ENCODE results near the gene HOXA9. TPM values are rescaled to one million over a fixed set of nuclear protein-coding genes. Genes with fewer than 3 reads are reported as not detected.
A peak's percentile ranks its signal among the peaks of the same experiment; 100 is the strongest.

HOXA9 gene
- total RNA-seq, 6 donors from 2014 or later, result 0.30 to 6.1 (median 0.49) TPM; not detected in 1

GRCh38 chr7:27153526-27153925, 11.8 kb downstream of the HOXA9 start:
- DNase-seq, result peak in 1 of 2 donors; percentile 10
- H3K27me3 ChIP-seq, result peaks cover 0 to 79% (median 44%) of the 10 kb centered on the region in 4 donors
- TF ChIP-seq EP300 (IDR thresholded peaks at IDR 0.05), result no peak
- TF ChIP-seq POLR2A (IDR thresholded peaks at IDR 0.05), result no peak
- TF ChIP-seq CTCF (IDR thresholded peaks at IDR 0.05), result no peak
- no peak for TF ChIP-seq POLR2AphosphoS5 (IDR thresholded peaks at IDR 0.05)

GRCh38 chr7:27152816-27153442, 12.4 kb downstream of the HOXA9 start:
- TF ChIP-seq POLR2A (IDR thresholded peaks at IDR 0.05) (no peak), POLR2AphosphoS5 (IDR thresholded peaks at IDR 0.05) (no peak), CTCF (IDR thresholded peaks at IDR 0.05) (no peak), EP300 (IDR thresholded peaks at IDR 0.05) (no peak)
- Histone ChIP-seq H3K27me3 (peaks cover 0 to 80% (median 44%) of the 10 kb centered on the region in 4 donors), H3K9me3 (no peaks in the 10 kb centered on the region), H3K4me1 (peaks cover 38 to 60% (median 52%) of the 10 kb centered on the region in 4 donors), H3K27ac (peak overlapping the region; percentile 84 to 95 (median 88)), H3K36me3 (no peaks in the 10 kb centered on the region), H3K4me3 (peak overlapping the region in 2 of 4 donors; percentile 62 to 74)
- ATAC-seq (ENCODE audit: low FRiP score in 2 of 2), result no peak
- DNase-seq, result peak; percentile 19 to 56
- 21 to 63% methylated on average over 8 to 21 of the region's 22 CpGs for WGBS, 2 donors

More at GRCh38 chr7:27153526-27153925, 11.8 kb downstream of the HOXA9 start:
- no peaks in the 10 kb centered on the region for H3K36me3 ChIP-seq
- no peaks in the 10 kb centered on the region for H3K9me3 ChIP-seq
- WGBS, 2 donors, result 67 to 71% methylated on average over 3 of the region's 3 CpGs
- H3K27ac ChIP-seq, result no peak overlapping the region
- ATAC-seq (ENCODE audit: low FRiP score in 2 of 2), result no peak
- no peak overlapping the region for H3K4me3 ChIP-seq
- peaks cover 35 to 56% (median 48%) of the 10 kb centered on the region in 4 donors for H3K4me1 ChIP-seq

GRCh38 chr7:27151931-27152815, 13.2 kb downstream of the HOXA9 start, which contains the start of gene HOXA3:
Gene HOXA3 (minus strand): TSS chr7:27152583. CDS start chr7:27110640, 41,943 bp downstream.
- DNase-seq, result peak in 1 of 2 donors; percentile 86
- no peaks in the 10 kb centered on the region for H3K9me3 ChIP-seq
- ATAC-seq (ENCODE audit: low FRiP score in 2 of 2), result no peak
- H3K4me3 ChIP-seq, result peak within 1 kb of the TSS; percentile 10 to 74 (median 46)
- H3K36me3 ChIP-seq, result no peaks in the 10 kb centered on the region
- peaks cover 0 to 80% (median 43%) of the 10 kb centered on the region in 4 donors for H3K27me3 ChIP-seq
- H3K27ac ChIP-seq, result peak within 1 kb of the TSS; percentile 84 to 95 (median 88)
- peaks cover 46 to 68% (median 56%) of the 10 kb centered on the region in 4 donors for H3K4me1 ChIP-seq
- WGBS, 2 donors, result 11 to 23% methylated on average over 46 to 52 of the region's 53 CpGs
- TF ChIP-seq POLR2AphosphoS5 (IDR thresholded peaks at IDR 0.05) (no peak), CTCF (IDR thresholded peaks at IDR 0.05) (no peak), POLR2A (IDR thresholded peaks at IDR 0.05) (peak in 1 of 4 donors; percentile 17), EP300 (IDR thresholded peaks at IDR 0.05) (no peak)

GRCh38 chr7:27151341-27151930, 13.9 kb downstream of the HOXA9 start:
- peak overlapping the region; percentile 84 to 95 (median 88) for H3K27ac ChIP-seq
- H3K9me3 ChIP-seq, result no peaks in the 10 kb centered on the region
- 11% methylated on average over 19 to 27 of the region's 27 CpGs for WGBS, 2 donors
- peaks cover 44 to 61% (median 52%) of the 10 kb centered on the region in 4 donors for H3K4me1 ChIP-seq
- peak overlapping the region; percentile 10 to 74 (median 46) for H3K4me3 ChIP-seq
- DNase-seq (no peak), ATAC-seq (ENCODE audit: low FRiP score in 2 of 2) (no peak)
- H3K36me3 ChIP-seq, result no peaks in the 10 kb centered on the region
- TF ChIP-seq CTCF (IDR thresholded peaks at IDR 0.05), result no peak
- no peak for TF ChIP-seq POLR2AphosphoS5 (IDR thresholded peaks at IDR 0.05)
- no peak for TF ChIP-seq POLR2A (IDR thresholded peaks at IDR 0.05)
- TF ChIP-seq EP300 (IDR thresholded peaks at IDR 0.05), result no peak
- peaks cover 0 to 74% (median 40%) of the 10 kb centered on the region in 4 donors for H3K27me3 ChIP-seq
